Kidney (tissue), 14 donors: ENCODE data around the gene LARGE1. TPM values are rescaled to one million over a fixed set of nuclear protein-coding genes. Genes with fewer than 3 reads are reported as not detected.

ENCODE experiments used
- DNase-seq, 5 donors: peaks; one replicate each; pipeline ENCODE4 v3.0.0-alpha.2; 2013 to 2020
- FAIRE-seq: peaks from 2 replicates; lab custom pipeline; 2012; peaks lifted over from hg19 to GRCh38; lab: Jason Lieb, UNC
- H3K27ac ChIP-seq, 2 donors: one replicate each; pipeline ENCODE4 v1.7.0; 2013; ENCODE audit warnings: low read depth in 2 of 2, low read length in 2 of 2, inconsistent platforms in 1 of 2
- H3K27me3 ChIP-seq: one replicate; pipeline ENCODE4 v1.7.1; 2013; ENCODE audit warnings: low read length, inconsistent platforms; ENCODE audit not compliant: control insufficient read depth, insufficient read depth
- H3K36me3 ChIP-seq, 3 donors: one replicate each; pipeline versions ENCODE4 v1.7.0 to v1.7.1; 2013; ENCODE audit warnings: low read length in 3 of 3, control low read depth in 1 of 3, inconsistent platforms in 1 of 3; ENCODE audit not compliant: insufficient read depth in 3 of 3, control insufficient read depth in 2 of 3
- H3K4me1 ChIP-seq, 3 donors: one replicate each; pipeline versions ENCODE4 v1.7.0 to v1.7.1; 2013; ENCODE audit warnings: low read length in 3 of 3, inconsistent platforms in 1 of 3, low read depth in 1 of 3; ENCODE audit not compliant: control insufficient read depth in 2 of 3, insufficient read depth in 2 of 3
- H3K4me3 ChIP-seq, 3 donors: one replicate each; pipeline versions ENCODE4 v1.7.0 to v1.8.1; 2013; ENCODE audit warnings: low read length in 3 of 3, control low read depth in 1 of 3, inconsistent platforms in 1 of 3
- H3K9ac ChIP-seq, 3 donors: one replicate each; pipeline versions ENCODE4 v1.7.0 to v1.7.1; 2013; ENCODE audit warnings: low read length in 3 of 3, control low read depth in 1 of 3, inconsistent platforms in 1 of 3
- H3K9me3 ChIP-seq, 3 donors: one replicate each; pipeline versions ENCODE4 v1.7.0 to v1.7.1; 2013; ENCODE audit warnings: low read length in 3 of 3, control low read depth in 1 of 3, inconsistent platforms in 1 of 3; ENCODE audit not compliant: control insufficient read depth in 2 of 3, insufficient read depth in 1 of 3
- intact Hi-C: fragments of 100-400 bp; cut with DNase I; formaldehyde crosslinking; loops from one replicate; pipeline ENCODE4 v1.11.1; 2022
- polyA plus RNA-seq: library from polyadenylated mRNA; stranded (reverse); fragments of 350-450 nt; fragmentation: Illumina TruSeq; extraction: RNeasy Lipid Tissue Mini Kit (QIAGEN cat#74804); gene quantifications from one replicate; pipeline ENCODE4 v1.2.3, GENCODE V29; 2014; ENCODE audit warnings: low read depth, low replicate concordance; ENCODE audit not compliant: insufficient read depth
- total RNA-seq: library from RNA; stranded (reverse); fragmentation: NEBNext Ultra II Directional; extraction: Animal tissue kit (Norgen Biotek cat#: 25700); gene quantifications from one replicate; pipeline ENCODE4 v1.2.1, GENCODE V29; 2021
- TF ChIP-seq, protein P1 (sequence below): IDR thresholded peaks from 3 replicates; pipeline ENCODE4 v1.5.1; 2012; ENCODE audit warnings: mild to moderate bottlenecking, moderate library complexity, borderline replicate concordance; ENCODE audit not compliant: insufficient read depth; ENCODE audit errors: extremely low read depth
- donor health status: control.
- donor health status: control.
- donor health status: control.
- donor health status: control.
- donor health status: control.
- donor health status: DM: yes; HTN: yes; CAD: no.
- donor health status: Normal renal cell carcinoma (clear cell type).

Gene LARGE1
- total and polyA plus RNA-seq, 2 donors from 2014 or later = 5.0 to 22.9 TPM

DNA sequence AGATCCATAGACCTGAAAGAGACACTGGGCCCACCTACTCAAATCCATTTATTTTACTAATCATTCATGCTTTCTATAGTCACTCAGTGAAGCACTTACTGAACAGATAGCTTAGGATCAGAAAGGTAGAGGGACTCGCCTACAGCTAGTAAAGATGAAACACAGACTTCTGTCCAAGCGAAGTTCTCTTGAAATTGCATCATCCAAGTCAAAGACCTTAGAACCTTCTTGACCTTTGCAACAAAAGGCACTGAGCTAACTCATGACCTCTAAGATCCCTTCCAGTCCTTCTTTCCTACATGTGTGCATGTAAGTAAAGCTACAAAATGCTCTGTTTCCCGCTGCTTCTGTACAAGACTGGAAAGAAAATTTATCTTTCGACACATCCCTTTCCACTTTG lies 377.6 kb downstream of the LARGE1 start:
- TF ChIP-seq, protein P1, sequence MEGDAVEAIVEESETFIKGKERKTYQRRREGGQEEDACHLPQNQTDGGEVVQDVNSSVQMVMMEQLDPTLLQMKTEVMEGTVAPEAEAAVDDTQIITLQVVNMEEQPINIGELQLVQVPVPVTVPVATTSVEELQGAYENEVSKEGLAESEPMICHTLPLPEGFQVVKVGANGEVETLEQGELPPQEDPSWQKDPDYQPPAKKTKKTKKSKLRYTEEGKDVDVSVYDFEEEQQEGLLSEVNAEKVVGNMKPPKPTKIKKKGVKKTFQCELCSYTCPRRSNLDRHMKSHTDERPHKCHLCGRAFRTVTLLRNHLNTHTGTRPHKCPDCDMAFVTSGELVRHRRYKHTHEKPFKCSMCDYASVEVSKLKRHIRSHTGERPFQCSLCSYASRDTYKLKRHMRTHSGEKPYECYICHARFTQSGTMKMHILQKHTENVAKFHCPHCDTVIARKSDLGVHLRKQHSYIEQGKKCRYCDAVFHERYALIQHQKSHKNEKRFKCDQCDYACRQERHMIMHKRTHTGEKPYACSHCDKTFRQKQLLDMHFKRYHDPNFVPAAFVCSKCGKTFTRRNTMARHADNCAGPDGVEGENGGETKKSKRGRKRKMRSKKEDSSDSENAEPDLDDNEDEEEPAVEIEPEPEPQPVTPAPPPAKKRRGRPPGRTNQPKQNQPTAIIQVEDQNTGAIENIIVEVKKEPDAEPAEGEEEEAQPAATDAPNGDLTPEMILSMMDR = no peak
- no peak for FAIRE-seq
- intact Hi-C loops = no loop called here

DNA sequence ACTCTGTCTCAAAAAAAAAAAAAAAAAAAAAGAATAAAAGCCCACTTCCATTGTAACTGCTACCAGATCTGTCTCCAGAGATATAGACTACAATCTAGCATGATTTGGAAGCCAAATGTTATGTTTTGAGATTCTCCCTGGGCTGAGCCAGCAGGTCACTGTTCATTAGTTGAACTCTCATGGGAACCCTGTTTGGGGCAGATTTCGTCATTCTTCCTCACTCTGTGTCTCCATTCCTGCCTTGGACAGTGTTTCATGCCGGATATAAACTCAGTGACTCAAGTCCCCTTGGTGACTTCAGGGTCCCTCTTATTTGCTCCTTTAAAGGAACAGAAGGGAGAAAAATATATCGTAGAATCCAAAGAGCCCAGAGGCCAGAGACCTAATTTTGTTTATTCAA lies 378.1 kb downstream of the LARGE1 start:
- Histone ChIP-seq H3K27me3 (no peaks in the 10 kb centered on the region), H3K9ac (no peak overlapping the region), H3K9me3 (no peaks in the 10 kb centered on the region), H3K4me3 (no peak overlapping the region), H3K4me1 (peaks cover 2 to 27% (median 8%) of the 10 kb centered on the region in 3 donors), H3K36me3 (no peaks in the 10 kb centered on the region), H3K27ac (no peak overlapping the region)
- intact Hi-C loops = no loop called here
- no peak for DNase-seq
- TF ChIP-seq, protein P1 = no peak
- no peak for FAIRE-seq

More for the DNA sequence above, 377.6 kb downstream of the LARGE1 start:
- DNase-seq = no peak
- Histone ChIP-seq H3K27me3 (no peaks in the 10 kb centered on the region), H3K4me3 (no peak overlapping the region), H3K36me3 (no peaks in the 10 kb centered on the region), H3K9ac (no peak overlapping the region), H3K9me3 (no peaks in the 10 kb centered on the region), H3K4me1 (peaks cover 2 to 27% (median 8%) of the 10 kb centered on the region in 3 donors), H3K27ac (no peak overlapping the region)

DNA sequence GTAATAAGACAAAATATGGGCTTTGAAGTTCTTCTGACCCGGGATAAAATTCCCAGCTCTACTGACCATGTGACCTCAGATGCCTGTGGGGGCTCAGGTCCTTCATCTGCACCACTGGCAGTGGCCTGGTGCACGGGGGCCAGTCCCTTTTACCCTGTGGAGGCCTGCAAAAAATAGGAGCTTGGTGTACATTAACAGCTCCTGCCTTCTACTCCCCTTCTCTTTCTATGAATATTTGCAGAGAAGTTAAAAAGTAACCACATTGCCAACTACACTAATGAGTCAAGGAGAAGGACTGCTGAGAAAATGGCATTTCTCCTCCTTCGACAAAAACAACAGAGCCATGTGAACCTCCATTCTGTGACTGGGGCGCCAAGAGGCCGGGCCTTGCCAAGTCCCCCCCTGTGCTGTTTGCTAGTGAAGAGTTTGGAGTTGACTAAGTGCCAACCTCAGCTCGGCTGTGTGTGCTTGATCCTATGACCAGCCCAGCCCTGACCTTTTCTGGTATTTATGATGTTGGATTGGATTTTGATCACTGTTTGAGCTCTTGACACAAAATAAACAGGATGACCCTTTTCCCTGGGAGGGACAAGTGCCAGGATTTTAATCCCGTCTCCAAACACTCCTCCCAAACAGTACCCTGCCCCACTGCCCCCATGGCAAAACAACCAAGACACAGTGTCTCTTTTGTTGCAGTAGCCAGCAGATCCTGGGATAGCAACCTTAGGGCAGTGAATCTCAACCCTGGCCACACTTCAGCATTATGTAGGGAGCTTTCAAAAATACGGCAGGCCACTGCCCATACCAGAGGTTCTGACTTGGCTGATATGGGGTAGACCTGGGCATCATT lies 380.1 kb downstream of the LARGE1 start:
- Histone ChIP-seq H3K9ac (peak overlapping the region in 1 of 3 donors; percentile 29), H3K4me3 (no peak overlapping the region), H3K27me3 (no peaks in the 10 kb centered on the region), H3K4me1 (peaks cover 5 to 27% (median 15%) of the 10 kb centered on the region in 3 donors), H3K27ac (peak overlapping the region; percentile 44 to 85), H3K9me3 (no peaks in the 10 kb centered on the region), H3K36me3 (no peaks in the 10 kb centered on the region)
- TF ChIP-seq, protein P1 = no peak
- peak; percentile 76 for FAIRE-seq
- peak; percentile 58 to 94 (median 86) for DNase-seq
- intact Hi-C loops = no loop called here
